GM06990 (cell line): ENCODE measurements around the gene PDS5B.

Experiments
- DNase-seq: peaks from one replicate; pipeline ENCODE4 v3.0.0-alpha.2; 2011; ENCODE audit not compliant: insufficient read length; ENCODE audit errors: extremely low read depth
- H3K27me3 ChIP-seq: replicated peaks from 2 replicates; pipeline ENCODE4 v1.6.0; 2011; ENCODE audit warnings: low read length; ENCODE audit not compliant: control insufficient read depth, insufficient read depth
- H3K36me3 ChIP-seq: 2 replicates; pipeline ENCODE4 v1.5.1; 2011; ENCODE audit warnings: low read length; ENCODE audit not compliant: control insufficient read depth, insufficient read depth
- H3K4me3 ChIP-seq: replicated peaks from 2 replicates; pipeline ENCODE4 v1.5.1; 2011; ENCODE audit warnings: low read depth, mild to moderate bottlenecking, control low read depth, low read length
- TF ChIP-seq, protein P1 (sequence below): IDR thresholded peaks from 2 replicates; pipeline ENCODE4 v1.5.1; 2011; ENCODE audit warnings: low read length, control low read depth, mild to moderate bottlenecking, inconsistent platforms; ENCODE audit not compliant: insufficient read depth, poor library complexity, severe bottlenecking

The PDS5B gene

DNA sequence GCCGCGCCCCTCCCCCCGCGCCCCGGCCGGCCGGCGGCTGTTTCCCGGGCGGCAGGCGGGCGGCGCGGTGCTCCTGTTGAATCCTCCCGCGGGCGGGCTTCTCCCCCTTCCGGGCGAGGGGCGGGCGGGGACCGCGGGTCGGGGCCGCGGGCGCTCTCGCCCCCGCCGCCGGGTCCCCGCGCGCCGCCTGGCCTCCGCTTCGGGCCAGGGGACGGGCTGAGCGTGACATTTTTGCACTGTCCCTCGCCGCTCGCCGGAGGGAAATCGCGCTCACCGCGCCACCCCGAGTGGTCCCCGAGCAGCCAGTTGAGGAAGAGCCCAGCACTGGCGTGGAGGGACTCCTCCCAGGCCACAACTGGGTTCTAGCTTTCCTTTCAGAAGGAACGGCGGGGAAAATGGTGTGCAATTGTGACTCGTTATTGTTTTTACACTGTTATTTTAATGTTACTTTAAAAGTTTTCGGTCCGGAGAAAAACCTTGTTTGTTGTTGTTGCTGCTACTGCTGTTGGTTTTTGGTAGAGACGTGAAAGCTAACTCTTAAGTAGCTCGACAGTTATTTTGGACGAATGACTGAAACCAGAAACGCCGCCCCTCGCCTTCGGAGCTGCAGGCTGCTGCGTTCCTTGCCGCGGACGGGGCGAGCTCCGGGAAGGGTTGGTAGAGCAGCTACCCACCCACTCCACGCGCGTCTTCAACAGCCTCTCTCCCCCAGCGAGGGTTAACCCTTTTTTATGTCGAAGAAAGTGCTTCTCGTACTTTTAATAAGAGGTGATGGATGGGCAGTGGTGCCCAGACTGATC is 959 bp downstream of the PDS5B start:
- H3K4me3 ChIP-seq: peak overlapping the region; percentile 91
- TF ChIP-seq, protein P1, sequence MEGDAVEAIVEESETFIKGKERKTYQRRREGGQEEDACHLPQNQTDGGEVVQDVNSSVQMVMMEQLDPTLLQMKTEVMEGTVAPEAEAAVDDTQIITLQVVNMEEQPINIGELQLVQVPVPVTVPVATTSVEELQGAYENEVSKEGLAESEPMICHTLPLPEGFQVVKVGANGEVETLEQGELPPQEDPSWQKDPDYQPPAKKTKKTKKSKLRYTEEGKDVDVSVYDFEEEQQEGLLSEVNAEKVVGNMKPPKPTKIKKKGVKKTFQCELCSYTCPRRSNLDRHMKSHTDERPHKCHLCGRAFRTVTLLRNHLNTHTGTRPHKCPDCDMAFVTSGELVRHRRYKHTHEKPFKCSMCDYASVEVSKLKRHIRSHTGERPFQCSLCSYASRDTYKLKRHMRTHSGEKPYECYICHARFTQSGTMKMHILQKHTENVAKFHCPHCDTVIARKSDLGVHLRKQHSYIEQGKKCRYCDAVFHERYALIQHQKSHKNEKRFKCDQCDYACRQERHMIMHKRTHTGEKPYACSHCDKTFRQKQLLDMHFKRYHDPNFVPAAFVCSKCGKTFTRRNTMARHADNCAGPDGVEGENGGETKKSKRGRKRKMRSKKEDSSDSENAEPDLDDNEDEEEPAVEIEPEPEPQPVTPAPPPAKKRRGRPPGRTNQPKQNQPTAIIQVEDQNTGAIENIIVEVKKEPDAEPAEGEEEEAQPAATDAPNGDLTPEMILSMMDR: no peak
- peak; percentile 77 for DNase-seq
- no peaks in the 10 kb centered on the region for H3K27me3 ChIP-seq
- H3K36me3 ChIP-seq: no peaks in the 10 kb centered on the region

DNA sequence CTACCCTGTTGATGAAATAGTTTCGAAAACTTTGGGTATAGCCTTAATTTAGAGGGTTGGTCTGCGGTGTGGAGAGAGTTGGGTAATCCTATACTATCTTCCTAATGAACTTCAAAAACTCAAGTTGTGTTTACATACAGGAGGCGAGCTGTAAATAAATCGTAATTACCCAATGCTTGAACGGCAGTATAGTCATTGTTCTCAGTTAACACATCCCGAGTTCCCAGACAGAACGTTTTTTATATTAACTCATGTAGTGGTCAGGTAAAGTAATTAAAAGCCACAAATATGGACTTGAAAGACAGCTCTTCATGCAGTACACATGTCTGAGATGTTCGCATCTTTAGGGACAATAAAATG is 1.5 kb downstream of the PDS5B start:
- H3K4me3 ChIP-seq: peak overlapping the region; percentile 91
- DNase-seq: no peak
- TF ChIP-seq, protein P1: no peak
- no peaks in the 10 kb centered on the region for H3K36me3 ChIP-seq
- H3K27me3 ChIP-seq: no peaks in the 10 kb centered on the region

DNA sequence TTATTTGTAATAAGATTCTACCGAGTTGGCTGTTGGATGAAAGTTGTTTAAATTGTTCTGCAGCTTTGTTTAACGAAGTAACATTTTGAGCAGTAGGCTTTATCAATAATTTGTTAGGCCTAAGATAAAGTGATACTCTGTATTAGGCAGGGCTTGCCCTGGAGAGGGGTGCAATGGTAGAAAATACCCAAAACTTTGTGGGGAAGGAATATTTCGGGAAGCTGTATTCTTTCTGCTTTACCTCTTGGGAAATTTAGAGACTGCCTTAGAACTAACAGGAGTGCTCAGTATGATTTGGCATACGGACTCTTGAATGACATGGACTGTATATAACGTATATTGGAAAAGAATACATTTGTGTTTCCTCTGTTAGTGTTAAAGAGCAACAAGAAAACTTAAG is 2.5 kb downstream of the PDS5B start:
- no peaks in the 10 kb centered on the region for H3K36me3 ChIP-seq
- TF ChIP-seq, protein P1: no peak
- no peaks in the 10 kb centered on the region for H3K27me3 ChIP-seq
- DNase-seq: no peak
- H3K4me3 ChIP-seq: peak overlapping the region; percentile 91

DNA sequence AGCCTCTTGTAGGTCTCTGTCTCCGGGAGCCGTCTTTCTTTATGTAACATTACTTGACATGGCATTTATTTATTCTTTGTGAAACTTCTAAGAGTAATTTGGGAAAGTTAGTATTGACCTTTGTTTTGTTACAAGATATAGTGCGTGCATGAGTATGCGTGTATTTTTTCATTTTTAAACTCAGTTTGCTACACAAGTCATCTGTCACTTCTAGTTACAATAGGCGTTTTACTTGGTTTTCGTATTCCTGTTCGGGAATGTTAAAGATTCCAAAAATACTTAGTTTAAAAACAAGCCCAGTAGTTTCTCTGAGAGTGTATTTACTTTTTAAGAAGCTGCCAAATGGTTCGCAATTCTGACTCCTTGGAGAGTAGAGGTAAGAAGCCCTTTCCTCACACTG is 3.2 kb downstream of the PDS5B start:
- TF ChIP-seq, protein P1: no peak
- Histone ChIP-seq H3K36me3 (no peaks in the 10 kb centered on the region), H3K27me3 (no peaks in the 10 kb centered on the region), H3K4me3 (no peak overlapping the region)
- DNase-seq: no peak

DNA sequence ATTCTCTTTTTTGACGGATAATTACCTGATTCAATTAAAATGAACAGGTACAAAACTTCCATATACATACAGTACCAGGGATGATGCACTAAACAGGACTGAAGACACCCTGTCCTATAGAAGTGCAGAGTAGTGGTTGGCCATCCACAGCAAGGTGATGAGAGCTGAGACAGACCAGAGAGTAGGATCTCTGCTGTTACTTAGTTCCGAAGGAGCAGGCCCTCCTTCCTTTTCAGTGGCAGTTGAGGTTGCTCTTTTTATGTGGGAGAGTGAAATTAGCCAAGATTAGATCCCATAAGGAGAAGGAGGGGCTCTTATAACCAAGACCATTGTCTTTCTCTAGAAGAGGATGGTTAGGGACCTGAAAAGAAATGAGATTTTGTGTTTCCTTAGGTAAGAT is 4.0 kb downstream of the PDS5B start:
- TF ChIP-seq, protein P1: no peak
- DNase-seq: no peak
- H3K36me3 ChIP-seq: no peaks in the 10 kb centered on the region
- no peak overlapping the region for H3K4me3 ChIP-seq
- no peaks in the 10 kb centered on the region for H3K27me3 ChIP-seq
